GM19438 (cell line): ENCODE data around the gene SUSD6.
"Not testable (repeated sequence)": the region's sequence is repeated elsewhere in the genome, so short reads cannot be mapped to it uniquely, and the experiment has no call there.

Experiments used
- ATAC-seq: cut with Tn5 transposase; IDR thresholded peaks from one replicate; pipeline ENCODE4 v1.9.1; 2021; ENCODE audit warnings: low read depth; ENCODE audit not compliant: unreplicated experiment

The SUSD6 gene

DNA sequence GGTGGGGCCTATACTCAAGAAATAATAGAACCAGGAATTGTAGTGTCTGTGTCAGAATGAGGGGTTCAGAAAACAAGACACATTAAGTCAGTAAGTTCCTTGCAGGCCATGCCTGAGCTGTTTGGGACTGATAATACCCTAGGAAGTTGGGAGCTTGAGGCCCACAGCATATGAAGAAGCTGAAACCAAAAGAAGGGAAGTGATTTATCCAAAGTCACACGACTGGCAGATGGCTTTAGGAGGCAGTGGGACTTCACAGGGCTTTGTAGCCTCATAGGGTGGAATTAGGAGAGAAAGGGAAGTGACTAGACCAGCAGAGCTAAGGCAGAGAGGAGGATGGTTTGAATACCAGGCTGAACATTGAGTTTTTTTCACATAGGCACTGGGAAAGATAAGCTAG is 99.0 kb downstream of the SUSD6 start:
- ATAC-seq: no peak

DNA sequence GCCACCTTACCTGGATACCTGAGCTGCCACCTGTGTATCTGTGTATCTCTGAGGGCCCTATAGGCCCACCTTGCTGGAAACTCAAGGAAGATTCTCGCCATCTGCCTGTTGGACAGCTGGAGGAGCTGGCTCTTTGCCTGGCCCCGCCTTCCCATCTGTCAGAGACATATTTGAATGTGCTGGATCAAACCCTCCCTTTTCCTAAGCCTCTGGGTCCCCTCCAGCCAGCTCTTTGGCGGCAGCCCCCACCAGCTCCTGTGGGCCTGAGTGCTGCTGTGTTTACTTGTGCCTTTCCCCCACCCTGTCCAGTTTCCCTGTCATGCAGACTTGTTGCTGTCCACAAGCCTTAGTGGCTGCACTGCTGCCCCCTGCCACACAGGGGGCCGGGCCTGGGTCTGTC is 99.7 kb downstream of the SUSD6 start:
- ATAC-seq: no peak

- ATAC-seq: no peak
Observed at GRCh38 chr14:69711477-69711876, 100.1 kb downstream of the SUSD6 start.

- ATAC-seq: no peak
Observed at GRCh38 chr14:69711881-69712560, 100.6 kb downstream of the SUSD6 start.

- no peak for ATAC-seq
Observed at GRCh38 chr14:69712599-69713088, 101.2 kb downstream of the SUSD6 start.

- no peak for ATAC-seq
Observed at GRCh38 chr14:69713209-69713781, 101.9 kb downstream of the SUSD6 start.

DNA sequence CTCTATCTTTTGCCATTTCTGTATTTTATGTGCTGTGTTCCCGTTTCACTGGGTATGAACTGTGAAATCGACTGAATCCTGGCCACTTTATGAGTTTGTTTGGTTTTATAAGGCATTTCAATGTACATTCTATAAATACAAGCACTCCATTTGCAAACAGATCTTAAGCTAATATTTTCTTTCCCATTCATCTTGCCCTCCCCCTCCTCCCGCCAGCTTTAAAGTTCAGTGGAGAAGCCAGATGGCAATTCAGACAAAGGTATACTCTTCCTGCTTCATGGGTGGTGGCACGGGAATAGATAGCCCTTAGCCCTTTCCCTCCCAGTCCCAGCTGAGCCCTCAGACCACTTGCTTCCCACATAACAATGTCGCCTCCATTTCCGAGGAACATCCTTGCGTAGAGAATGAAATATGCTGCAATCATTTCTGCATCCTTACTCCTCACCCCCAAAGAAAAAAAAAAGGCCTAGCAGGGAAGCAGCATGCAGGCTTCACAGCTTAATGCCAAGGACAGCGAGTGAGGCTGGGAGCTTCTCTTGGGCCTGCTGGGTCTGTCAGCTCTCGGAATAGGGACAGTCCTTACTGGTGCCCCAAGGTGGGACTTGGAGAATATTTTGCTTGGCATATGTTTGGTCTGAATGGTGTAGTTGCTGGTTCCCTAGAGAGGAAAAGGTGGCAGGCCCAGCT is 102.7 kb downstream of the SUSD6 start:
- ATAC-seq: no peak

DNA sequence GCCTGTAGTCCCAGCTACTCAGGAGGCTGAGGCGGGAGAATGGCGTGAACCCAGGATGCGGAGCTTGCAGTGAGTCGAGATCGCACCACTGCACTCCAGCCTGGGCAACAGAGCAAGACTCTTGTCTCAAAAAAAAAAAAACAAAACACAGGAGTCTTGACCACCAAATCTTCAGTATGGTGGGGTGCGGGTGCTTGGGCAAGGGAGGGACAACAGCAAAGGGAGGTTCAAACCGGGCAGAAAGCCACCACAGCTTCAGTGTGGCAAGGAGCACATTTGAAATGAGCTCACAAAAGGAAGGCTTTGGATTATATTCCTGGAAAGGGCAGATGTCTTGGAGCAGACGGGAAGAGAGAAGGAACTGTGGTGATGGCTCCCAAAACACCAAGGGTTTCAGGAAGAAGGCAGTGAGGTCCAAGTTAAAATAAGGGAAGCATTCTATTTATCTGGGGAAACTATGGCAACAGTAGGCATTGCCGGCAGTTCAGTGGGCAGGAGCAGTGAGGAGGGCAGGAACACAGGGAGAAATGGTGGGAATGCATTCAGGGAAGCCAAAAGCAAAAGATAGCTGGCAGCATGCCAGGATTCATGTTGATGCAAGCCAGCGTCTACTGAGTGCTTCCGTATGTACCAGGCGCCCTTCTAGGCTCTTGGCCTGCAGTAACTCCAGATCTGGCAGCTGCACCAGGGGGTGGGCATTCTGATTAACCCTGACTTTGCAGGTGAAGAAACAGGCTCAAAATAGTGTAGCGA is 104.5 kb downstream of the SUSD6 start:
- ATAC-seq: no peak

- ATAC-seq: no peak
Observed at GRCh38 chr14:69716478-69717187, 105.2 kb downstream of the SUSD6 start.

DNA sequence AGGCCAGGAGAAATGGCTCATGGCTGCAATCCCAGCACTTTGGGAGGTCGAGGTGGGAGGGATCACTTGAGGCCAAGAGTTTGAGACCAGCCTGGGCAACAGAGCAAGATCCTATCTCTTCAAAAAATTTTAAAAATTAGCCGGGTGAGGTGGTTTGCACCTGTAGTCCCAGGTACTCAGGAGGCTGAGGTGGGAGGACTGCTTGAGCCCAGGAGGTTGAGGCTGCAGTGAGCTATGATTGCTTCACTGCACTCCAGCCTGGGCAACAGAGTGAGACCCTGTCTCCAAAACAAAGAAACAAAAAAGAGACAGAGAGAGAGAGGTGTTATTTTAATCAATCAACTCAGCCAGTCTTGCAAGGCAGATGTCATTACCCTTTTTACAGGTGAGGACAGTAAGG is 107.2 kb downstream of the SUSD6 start:
- not testable (repeated sequence) for ATAC-seq

DNA sequence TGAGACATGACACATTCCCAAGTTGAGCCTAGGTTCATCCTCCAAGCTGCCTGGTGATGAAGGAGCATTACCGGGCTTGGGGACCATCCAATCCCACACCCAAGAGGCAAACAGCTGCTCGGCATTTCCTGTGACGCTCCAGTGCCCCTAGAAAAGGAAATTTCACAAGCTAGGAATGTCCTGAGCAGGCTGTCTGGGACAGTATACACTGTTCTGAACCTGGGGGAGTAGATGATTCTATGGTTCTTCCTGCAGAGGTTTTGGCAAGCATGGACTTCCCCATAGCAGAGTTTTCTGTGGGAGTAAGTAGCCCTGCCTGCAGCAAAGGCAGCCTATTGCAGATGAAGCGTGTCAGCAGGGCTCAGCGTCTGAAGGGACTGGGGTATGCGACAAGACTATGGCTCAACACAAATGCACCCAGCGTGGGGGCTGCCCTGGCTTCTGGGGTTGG is 108.1 kb downstream of the SUSD6 start:
- ATAC-seq: no peak

DNA sequence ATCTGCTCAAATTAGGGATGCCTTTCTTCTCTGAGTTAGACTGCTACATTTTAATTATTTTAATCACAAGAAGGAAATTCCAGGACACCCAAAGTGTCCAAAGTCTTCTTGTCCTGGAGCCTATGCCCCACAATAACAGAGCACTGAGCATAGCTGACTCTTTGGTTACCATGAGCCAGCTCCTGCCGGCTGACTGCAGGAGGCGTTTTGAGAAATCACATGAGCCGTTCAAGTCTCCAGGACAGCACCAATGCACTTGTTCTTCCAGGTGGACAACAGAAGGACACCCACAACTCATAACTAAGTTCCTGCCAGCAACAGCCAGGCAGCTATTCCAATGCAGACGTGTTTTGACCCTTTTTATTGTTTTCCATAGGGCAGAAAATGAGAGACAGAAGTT is 109.5 kb downstream of the SUSD6 start:
- no peak for ATAC-seq

GRCh38 chr14:69726761-69727511 is 115.5 kb downstream of the SUSD6 start:
- peak; percentile 83 for ATAC-seq

- ATAC-seq: no peak
Observed at GRCh38 chr14:69727860-69728259, 116.5 kb downstream of the SUSD6 start.

DNA sequence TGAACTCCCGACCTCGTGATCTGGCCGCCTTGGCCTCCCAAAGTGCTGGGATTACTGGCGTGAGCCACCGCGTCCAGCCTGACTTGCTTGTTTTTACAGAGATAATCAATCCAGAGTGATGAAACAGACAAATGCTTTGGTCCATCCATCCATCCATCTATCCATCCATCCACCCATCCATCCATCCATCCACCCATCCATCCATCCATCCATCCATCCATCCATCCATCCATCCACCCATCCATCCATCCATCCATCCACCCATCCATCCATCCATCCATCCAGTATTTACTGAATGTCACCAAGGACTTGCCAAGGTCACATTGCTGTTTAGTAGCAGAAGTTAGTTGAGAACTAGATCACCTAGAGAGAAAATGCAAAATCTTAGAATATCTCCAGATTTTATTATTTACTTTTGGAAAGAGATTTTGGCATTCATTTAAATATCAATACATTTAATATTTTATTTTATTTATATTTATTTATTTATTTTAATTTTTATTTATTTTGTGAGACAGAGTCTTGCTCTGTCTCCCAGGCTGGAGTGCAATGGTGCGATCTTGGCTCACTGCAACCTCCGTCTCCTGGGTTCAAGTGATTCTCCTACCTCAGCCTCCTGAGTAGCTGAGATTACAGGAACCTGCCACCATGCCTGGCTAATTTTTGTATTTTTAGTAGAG is 120.7 kb downstream of the SUSD6 start:
- ATAC-seq: not testable (repeated sequence)

- not testable (repeated sequence) for ATAC-seq
Observed at GRCh38 chr14:69736405-69736804, 125.0 kb downstream of the SUSD6 start.

DNA sequence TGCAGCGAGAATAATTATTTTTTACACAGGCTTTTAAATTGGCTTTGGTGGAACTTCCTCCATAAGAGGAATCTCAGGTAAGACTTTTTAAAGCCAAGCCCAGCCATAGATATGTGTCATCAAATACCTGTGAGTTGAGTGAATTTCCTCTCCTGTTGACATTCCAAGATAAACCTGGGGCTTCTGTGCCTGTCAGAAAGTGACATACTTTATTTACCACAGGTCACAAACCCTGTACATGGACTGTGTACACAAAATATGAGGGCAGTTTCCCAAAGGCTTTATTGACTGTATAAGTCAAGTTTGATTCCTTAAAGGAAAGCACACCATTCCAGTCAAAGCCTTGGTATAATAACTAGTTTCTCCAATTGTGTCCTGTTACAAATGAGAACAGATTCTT is 129.7 kb downstream of the SUSD6 start:
- no peak for ATAC-seq

- ATAC-seq: peak; percentile 57
Observed at GRCh38 chr14:69749956-69750355, 138.6 kb downstream of the SUSD6 start.

- no peak for ATAC-seq
Observed at GRCh38 chr14:69750495-69750894, 139.1 kb downstream of the SUSD6 start.
